GM19397 (cell line): ENCODE measurements around the gene GTF3C2.
A peak's percentile ranks its signal among the peaks of the same experiment; 100 is the strongest.
"Not testable (repeated sequence)": the region's sequence is repeated elsewhere in the genome, so short reads cannot be mapped to it uniquely, and the experiment has no call there.

Source experiments
- ATAC-seq: cut with Tn5 transposase; IDR thresholded peaks from one replicate; pipeline ENCODE4 v1.9.1; 2021; ENCODE audit warnings: mild to moderate bottlenecking, moderate library complexity; ENCODE audit not compliant: unreplicated experiment

Gene GTF3C2

DNA sequence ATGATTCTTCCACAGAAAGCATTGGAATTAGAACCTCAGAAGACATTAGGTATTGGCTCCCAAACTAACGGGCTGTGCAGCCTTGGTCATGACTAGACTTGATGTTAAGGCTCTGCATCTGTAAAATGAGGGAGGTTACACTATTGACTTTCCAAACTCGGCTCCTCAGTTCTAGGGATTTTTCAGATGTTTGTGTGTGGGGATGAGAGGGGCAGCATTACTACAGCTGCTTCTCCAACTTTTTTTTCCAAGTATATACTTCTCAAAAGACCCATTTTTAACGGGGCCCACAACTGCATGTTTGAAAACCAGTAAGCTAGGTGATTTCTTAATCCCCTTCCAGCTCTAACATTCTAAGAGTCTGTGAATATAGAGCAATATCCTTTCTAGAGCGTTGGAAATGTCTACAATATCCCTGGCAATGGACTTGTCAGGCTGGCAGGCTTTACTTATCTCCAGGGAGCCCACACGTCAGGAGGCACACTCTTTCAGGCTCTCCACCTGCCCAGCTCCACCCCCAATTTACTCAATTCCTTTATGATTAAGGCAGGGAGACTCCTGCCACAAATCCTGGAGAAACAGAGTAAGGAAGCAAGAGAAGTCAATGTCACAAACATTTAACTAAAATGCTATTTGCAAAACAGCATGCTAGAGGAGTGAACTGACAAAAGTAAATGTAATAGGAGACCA, 32.8 kb downstream of the GTF3C2 start:
- ATAC-seq: no peak

DNA sequence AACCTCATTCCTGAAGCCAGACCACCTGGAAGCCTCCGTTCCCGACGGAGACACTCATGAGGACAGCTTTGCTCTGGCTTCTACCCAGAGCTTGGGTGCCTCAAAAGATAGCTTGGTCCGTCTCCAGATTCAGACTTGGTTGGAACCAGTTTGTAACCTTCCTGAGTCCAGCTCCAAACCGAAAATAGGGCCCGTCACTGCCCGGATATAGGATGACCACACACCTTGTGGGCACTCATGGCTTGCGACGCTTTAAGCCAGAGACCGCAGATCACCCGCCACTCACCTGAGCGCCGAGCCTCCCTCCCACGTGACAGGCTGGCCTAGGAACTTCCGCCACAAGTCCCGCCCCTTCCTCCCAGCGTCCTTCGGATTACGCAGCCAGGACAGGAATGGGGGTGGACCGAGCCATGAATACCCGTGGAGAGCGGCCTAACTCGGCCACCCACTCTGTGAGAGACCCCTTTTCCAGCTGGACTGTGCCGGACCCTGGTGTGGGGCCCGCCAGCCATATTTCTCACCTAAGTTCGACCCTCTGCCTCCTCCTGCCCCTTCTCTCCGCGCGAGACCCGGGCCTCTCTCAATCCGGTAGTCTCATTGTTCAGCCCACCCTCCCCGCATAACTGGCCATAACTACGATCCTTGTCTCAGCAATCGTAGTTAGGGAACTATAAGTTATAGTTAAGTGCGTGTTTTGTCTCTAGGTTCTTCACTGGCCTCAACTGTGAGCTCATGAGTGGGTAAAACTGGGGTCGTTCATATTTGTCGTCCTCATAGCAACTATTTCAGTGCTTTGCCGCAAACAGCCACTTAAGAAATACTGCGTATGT, 33.6 kb downstream of the GTF3C2 start, which contains the start of gene MPV17:
TSS of gene MPV17 (minus strand) at position 332 of the 830 bp plus-strand sequence. CDS start 580 bp downstream, outside the sequence.
- ATAC-seq: peak; percentile 82

DNA sequence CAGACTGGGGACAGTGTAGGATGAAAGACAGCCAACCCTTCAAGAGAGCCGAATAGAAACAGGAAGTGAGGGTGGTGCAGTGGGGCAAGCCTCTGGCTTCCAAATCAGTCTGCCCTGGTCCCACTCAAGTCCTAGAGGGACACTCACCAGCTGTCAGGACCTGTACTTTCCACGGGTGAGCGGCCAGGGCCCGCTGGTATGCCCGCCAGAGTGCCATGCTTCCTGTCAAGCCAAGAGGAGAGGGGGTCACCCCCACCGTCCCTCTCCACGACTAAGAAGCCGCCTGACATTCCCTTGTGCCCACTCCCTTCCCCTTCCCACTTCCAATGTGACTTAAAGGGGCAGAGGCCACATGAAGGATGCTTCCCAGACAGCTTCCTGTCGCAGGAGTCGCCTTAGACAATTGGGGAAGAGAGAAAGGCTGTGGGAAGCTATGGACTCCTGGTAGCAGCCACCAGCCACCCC, 34.2 kb downstream of the GTF3C2 start:
- ATAC-seq: peak; percentile 24

DNA sequence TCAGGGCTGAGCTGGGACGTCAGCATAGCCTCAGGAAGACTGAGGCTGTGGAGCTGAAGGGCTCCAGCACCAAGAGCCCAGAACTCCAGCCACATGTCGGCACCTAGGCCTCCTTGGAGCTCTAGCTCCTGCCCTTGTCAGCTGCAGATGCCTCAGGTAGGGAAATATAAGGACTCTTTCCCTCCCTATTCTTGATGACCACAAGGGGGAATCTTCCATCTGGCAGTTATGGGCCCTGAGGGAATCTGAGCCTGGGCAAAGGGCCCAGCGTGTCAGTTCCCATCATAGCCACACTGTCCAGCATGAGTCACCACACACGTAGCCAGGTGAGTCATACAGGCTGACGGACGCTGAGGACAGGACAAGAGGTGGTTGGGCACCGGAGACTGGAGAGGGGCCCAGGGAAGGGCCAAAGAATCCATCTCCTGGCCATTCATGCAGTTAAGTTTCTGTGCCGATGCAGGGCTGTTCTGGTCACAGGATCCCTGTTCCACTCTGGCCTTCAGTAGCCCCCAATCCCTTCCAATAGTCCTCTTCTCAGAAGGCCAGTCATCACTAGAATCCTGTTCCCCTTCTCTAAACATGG, 35.5 kb downstream of the GTF3C2 start:
- ATAC-seq: no peak

DNA sequence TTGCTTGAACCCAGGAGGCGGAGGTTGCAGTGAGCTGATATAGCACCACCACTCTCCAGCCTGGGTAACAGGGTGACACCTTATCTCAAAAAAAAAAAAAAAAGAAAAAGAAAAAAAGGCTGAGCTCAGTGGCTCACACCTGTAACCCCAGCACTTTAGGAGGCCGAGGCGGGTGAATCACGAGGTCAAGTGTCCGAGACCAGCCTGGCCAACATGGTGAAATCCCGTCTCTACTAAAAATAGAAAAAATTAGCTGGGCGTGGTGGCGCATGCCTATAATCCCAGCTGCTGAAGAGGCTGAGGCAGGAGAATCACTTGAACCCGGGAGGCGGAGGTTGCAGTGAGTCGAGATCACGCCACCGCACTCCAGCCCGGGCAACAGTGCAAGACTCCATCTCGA, 36.7 kb downstream of the GTF3C2 start:
- ATAC-seq: not testable (repeated sequence)

DNA sequence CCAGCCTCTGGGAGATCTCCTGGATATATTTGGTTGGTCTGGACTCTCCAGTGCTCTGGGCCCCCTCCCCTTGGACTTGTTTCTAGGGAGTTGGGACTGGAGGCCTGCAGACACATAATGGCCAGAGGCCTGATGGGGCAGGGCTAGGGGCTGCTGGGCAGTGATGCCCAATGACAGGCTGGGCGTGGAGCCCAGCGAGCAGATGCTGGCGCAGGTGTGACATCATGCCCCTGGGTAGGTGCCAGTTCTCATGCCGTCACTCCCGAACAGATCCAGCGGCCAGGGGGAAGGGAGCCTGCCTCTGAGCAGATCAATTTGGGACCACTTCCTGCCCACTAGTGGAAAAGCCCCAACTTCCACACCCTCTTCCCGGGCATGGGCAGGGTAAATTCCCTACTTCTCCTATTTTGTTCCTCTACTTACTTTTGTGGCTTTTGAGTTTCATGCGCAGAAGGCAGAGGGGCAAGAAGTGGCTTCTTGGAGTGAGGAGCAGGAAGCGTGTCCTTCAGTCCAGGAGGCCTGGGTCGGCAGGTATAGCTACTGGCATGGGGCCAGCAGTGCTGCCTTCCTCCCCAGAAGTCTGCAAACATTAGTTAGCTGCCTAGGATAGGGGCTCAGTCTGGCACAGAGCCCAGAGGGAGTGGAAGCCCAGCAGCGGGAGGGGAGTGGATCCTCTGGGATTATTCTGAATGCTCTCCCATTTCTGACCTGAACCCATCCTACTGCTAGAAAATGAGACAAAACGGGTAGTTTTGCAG, 39.7 kb downstream of the GTF3C2 start:
- ATAC-seq: no peak

DNA sequence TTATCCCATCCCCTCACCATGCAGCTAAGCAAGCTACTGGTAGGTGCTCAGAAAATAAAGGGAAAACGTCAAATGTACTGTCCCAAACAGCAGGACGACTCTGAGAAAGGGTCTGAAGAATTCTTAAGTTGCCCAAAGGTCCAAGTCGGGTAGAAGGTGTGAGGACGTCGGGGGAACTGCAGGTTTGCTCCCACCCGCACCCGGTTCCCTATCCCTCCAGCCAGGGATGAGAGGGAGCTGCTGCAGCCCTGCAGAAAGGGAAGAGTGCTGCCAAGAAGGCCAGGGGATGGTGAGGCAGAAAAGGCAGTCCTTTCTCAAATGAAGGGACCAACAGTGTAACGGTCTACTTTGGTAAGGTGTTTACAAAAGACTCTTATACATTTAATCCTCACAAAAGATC, 41.4 kb downstream of the GTF3C2 start:
- no peak for ATAC-seq

DNA sequence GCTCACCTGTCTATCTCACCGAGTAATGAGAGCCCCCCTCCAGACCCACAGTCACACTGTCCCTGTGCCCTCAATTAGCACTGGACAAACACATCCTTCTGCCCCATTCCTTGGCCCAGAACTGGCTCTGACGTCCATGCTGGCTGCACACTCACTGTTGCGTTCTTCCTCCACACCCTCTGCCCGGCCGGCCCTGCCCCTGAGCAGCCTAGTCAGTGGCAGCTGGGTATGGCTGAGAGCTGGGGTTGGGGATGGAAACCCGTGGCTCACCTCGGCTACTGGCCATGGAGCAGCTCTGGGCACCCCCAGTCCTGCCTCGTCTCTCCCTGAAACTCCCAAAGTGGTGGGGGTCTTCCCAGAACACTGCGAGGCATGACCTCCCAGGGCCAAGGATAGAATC, 41.9 kb downstream of the GTF3C2 start:
- ATAC-seq: no peak

DNA sequence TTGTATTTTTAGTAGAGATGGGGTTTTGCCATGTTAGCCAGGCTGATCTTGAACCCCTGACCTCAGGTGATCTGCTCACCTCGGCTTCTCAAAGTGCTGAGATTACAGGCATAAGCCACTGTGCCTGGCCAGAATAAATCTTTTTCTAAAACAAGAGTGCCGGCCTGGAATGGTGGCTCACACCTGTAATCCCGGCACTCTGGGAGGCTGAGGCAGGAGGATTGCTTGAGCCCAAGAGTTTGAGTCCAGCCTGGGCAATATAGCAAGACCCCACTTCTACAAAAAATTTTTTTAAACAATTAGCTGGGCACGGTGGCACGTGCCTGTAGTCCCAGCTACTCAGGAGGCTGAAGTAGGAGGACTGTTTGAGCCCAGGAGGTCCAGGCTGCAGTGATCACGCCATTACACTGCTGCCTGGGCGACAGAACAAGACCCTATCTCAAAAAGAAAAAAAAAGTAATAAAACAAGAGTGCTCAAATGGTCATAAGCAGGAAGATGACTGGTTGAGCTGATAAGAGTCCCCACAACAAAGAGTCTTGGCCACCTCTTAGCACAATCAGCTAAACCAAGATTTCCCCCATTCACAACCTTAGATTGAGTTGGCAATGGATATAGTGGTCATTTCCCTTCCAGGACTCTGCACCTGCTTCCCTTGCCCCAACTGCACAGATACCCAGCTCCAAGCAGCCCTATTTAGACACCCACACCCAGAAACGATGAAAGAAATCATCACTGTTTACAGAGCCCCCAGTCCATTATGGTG, 42.5 kb downstream of the GTF3C2 start:
- no peak for ATAC-seq

DNA sequence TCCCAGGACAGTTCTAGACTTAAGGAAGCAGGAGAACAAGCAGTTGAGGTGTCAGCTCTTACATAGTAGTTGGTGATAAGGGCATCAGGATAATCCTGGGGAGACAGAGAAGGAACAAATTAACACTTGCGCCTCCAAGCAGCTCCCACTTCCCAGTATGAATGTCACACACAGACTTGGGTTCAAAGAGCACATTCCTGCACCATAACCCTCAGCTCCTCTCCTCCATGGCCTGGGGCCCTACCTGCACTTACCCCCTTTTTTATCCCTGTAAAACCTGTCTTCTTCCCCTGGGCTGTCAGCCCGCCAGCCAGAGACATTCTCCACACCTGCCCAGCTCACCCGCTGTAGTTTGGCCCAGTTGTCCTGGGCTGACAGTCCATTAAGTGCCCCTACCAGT, 44.4 kb downstream of the GTF3C2 start:
- no peak for ATAC-seq

DNA sequence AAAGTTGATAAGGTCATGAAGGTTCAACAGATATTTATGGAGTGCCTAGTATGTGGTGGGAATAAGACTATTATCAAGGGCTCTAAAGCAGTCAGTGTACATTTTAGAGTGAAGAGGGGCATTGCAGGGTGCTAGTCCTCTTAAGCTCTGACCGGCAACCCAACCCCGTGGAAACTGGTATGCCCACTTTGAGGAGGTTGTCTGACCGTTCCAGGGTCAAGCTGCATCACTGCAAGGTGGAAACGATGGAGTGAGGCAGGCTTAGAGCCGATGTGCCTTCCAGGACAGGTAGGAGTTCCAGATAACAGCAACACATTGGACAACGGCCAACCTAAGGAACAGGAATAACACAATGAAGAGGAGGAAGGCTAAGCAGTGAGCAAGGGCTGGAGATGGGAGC, 46.9 kb downstream of the GTF3C2 start:
- ATAC-seq: no peak

DNA sequence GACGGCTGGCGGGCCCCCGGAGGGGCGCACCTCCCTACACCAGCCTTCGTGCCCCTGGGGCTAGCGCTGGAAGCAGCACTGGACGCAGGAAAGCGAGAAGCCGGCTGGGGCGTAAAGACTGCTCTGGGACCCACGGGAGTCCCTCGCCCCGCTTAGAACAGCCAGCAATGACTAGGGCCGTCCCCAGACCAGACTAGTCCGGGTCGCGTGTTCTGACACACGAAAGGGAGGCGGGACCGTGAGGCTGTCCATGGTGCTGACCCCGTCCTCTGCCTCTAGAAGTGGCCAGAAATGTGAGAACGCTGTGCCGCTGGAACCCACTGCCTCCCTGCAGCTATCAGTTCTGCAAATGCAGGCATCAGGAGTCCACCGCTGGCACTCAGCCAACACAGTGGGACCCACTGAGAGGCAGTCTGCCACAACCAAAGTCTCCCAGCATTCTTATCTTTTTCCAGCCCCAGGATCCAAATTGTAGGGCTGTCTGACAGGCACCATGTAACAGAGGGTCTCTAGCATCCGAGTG, 48.1 kb downstream of the GTF3C2 start, which contains the start of gene UCN:
TSS of gene UCN (minus strand) at position 87 of the 523 bp plus-strand sequence. CDS start 550 bp downstream, outside the sequence.
- no peak for ATAC-seq

DNA sequence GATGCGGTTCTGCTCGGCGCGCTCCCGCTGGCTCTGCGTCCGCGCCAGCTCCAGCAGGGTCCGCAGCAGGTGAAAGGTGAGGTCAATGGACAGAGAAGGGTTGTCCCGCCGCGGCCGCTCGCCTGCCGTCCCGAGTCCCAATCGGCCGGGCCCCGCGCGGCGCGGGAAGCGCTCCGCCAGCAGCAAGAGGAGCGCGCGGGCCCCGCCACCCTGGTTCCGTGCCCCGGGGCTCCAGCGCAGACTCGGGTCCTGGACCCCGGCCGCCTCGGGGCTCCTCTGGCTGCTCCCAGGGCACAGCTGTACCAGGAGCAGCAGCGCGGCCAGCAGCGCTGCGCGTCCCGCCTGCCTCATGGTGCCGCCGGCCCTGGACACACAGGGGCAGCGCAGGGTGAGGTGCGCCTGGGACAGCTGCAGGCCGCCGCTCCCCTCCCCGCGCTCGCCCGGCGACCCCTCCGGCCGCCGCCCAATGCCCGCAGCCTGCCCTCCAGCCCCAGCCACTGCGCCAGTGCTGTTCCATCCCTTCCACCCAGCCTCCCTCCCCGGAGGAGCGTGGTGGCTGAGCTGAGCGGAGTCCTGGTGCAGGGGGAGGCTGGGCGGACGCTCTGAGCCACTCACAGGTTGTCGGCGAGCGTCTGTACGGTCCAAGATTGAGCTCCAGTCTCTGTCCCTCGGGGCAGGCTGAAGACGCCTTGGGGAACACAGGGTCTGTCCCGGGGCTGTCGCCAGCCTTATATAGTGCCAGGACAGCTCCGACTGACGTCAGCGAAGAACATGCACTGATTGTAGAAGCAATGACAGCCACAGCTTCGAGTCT, 48.8 kb downstream of the GTF3C2 start:
- no peak for ATAC-seq

DNA sequence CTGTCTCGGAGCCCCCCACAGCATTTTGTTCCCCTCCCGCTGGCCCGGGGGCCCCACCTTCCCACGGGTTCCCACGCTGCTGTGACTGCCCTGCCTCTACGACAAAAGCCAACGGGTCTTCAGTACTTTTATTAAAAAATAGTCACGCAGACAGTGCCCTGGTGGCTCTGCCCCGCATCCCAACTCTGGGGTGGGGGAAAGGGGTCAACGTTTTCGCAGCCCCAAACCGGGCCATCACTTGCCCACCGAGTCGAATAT, 49.3 kb downstream of the GTF3C2 start:
- no peak for ATAC-seq

DNA sequence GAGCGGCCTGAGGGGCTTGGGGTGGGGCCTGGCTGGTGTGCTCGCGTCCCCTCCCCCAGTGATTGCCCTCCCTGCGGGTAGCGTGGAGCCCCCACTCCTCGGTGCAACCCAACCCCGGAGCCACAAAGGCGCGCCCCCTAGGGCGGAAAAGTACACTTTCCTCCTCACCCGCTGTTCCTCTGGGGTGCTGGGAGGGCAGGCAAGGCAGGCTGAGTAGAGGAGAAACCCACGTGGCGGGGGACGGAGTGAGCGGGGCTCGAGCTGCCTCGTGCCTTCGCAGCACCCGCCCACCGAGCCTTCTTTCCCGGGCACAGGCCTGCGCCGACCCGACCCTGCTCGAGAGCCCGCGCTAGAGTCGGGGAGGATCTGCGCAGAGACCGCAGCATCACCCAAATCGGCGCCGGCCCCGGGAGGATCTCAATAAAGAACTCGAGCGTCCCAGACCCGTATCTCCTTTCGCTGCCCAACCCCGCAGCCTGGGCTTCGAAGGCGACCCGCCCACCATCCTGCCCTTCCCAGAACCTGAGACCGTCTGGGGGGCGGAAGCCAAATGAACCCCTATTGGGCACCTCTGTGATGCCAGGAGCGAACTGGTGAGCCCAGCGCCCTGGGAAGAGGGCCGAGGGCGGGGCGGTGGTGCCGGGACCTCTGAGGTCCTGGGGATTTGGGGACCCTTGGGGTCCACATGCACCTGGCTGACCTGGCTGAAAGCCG, 49.8 kb downstream of the GTF3C2 start:
- ATAC-seq: no peak

DNA sequence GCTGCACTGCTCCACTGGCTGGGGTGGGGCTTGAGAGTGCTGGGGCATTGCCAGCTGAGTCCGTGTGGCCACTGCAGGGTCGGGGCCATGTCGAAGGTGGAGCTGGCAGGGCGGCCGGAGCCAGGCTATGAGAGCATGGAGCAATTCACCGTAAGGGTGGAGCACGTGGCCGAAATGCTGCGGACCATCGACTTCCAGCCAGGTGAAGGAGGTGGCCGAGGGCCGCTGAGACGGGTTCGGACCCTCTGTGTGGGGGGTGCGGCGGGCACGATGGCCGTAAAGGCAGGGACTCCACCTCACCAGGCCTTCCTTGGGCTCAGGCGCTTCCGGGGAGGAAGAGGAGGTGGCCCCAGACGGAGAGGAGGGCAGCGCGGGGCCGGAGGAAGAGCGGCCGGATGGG, 50.4 kb downstream of the GTF3C2 start:
- ATAC-seq: no peak

DNA sequence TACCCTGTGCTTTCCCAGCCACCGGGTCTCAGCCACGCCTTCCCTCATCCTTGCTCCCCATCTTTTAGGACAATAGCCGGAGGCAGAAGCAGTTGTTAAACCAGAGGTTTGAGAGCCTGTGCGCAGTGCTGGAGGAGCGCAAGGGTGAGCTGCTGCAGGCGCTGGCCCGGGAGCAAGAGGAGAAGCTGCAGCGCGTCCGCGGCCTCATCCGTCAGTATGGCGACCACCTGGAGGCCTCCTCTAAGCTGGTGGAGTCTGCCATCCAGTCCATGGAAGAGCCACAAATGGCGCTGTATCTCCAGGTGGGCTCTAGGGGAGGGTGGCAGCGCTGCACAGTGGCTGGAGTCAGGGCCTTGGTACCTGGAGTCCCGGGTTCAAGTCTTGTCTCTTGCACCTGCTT, 51.0 kb downstream of the GTF3C2 start:
- ATAC-seq: no peak

DNA sequence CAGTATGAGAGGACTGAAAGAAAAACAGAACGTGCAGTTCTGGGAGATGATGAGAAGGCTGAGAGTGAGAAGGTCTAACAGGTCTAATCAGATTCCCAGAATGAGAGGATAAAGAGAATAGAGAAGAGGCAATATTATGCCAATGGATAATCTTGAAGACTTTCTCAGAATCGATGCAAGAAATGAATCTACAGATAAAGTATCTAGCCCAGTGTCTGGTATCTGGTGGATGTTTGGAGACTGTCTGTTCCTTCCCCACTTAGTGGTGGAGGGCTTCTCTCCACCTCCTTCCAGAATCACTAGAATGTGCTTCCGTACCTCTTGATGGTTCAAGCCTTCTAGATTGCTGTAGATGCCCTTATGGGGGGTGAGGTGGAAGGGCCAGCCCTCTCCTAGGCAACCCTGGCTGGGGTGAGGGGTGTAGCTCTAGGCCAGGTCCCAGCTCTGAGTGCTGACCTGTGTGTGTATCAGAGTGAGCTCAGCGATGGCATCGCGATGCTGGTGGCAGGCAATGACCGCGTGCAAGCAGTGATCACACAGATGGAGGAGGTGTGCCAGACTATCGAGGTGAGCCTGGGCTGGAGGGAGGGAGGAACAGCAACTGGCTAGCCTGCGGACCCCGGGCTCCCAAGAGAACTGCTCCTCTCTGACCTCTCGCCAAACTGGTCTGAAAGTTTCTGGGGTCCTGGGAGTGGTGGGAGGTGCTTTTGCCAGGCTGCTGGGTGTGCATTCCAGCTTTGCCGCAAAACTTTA, 51.9 kb downstream of the GTF3C2 start:
- no peak for ATAC-seq
